ENCODE measurements around the gene RABEP2.
"Not testable (repeated sequence)": the region's sequence is repeated elsewhere in the genome, so short reads cannot be mapped to it uniquely, and the experiment has no call there.

RABEP2 gene

GRCh38 chr16:28897826-28898225 is 27.2 kb downstream of the RABEP2 start:
- no peak overlapping the region for H3K27ac ChIP-seq
- TF ChIP-seq CTCF (IDR thresholded peaks at IDR 0.05), result no peak
- no peak for TF ChIP-seq ZFX (IDR thresholded peaks at IDR 0.05; ENCODE audit: borderline replicate concordance)

- no peak overlapping the region for H3K27ac ChIP-seq
- TF ChIP-seq CTCF (IDR thresholded peaks at IDR 0.05) (no peak), ZFX (IDR thresholded peaks at IDR 0.05; ENCODE audit: borderline replicate concordance) (no peak)
These were observed 29.4 kb downstream of the RABEP2 start for GRCh38 chr16:28895609-28896008.

DNA sequence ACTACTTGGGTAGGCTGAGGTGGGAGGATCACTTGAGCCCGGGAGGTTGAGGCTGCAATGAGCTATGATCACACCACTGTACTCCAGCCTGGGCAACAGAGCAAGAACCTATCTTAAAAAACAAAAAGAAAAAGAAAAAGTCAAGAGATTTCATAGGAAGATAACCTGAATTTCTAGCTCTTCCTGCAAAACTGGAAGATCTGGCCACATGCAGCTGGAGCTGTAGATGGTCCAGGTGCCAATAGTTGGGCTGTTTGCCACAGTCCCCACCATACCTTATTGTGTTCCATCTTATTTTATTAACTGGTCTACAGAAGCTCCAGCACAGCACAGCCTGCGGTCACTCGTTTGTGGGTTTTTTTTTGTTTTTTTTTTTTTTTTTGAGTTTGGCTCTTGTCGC is 31.7 kb downstream of the RABEP2 start:
- no peak overlapping the region for H3K27ac ChIP-seq
- TF ChIP-seq CTCF (IDR thresholded peaks at IDR 0.05), result no peak
- TF ChIP-seq ZFX (IDR thresholded peaks at IDR 0.05; ENCODE audit: borderline replicate concordance), result no peak

DNA sequence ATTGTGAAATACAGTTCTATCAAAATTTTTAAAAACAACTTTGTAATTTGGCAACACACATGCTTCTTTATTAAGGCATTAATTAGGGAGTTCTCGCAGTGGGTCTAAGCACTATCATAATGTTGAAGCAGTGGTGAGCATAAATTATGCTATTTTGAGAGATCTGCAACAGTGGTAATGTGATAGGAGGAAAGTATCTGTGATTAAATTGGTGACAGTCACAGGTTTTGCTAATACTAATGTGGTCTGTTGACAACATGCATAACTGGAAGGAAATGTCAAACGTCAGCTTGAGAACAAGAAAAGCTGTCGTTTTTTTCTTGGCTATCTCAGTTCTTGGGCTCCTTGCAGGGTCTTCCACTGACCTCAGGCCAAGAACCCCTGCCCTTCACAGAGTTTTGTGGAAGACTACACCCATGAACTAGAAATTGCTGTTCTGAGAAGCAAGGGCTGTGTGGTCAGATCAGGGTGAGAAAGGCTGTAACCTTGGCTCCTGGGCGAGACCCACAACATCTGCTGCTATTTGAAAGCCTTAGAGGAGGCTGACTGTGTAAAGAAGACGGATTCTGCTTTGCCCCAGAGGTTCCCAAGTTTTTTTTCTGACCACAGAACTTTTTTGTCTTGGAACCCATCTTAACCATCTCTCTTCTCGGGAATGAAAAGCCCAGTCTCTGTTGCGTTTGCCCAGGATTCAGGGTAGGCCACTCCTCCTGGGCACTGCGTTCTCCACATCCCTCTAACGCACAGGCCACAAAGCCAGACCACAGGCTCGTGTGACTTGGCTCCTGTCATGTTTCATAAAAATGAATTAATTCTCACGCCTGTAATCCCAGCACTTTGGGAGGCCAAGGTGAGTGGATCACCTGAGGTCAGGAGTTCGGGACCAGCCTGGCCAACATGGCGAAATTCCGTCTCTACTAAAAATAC is 32.8 kb downstream of the RABEP2 start:
- TF ChIP-seq CTCF (IDR thresholded peaks at IDR 0.05) (no peak), ZFX (IDR thresholded peaks at IDR 0.05; ENCODE audit: borderline replicate concordance) (no peak)
- H3K27ac ChIP-seq, result no peak overlapping the region

GRCh38 chr16:28890355-28890754 is 34.7 kb downstream of the RABEP2 start:
- not testable (repeated sequence) for H3K27ac ChIP-seq

DNA sequence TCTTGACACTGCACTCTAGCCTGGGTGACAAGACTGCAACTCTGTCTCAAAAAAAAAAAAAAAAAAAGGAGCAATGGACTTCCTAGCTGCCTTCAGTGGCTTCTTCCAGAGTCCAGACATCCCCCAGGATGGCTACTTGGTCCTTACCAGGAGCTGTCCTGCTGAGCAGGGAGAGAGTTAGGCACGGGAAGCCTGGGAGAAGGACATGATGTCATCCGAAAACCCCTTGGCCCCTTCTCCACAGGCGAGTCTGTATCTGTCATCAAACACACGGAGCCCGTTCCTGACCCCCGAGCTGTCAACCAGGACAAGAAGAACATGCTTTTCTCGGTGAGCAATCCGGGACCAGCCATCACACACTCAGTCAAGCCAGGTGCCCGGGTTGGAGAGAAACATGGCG is 38.1 kb downstream of the RABEP2 start:
- no peak overlapping the region for H3K27ac ChIP-seq
- no peak for TF ChIP-seq ZFX (IDR thresholded peaks at IDR 0.05; ENCODE audit: borderline replicate concordance)
- TF ChIP-seq CTCF (IDR thresholded peaks at IDR 0.05), result no peak

GRCh38 chr16:28884045-28884444 is 41.0 kb downstream of the RABEP2 start:
- H3K27ac ChIP-seq, result no peak overlapping the region
- TF ChIP-seq ZFX (IDR thresholded peaks at IDR 0.05; ENCODE audit: borderline replicate concordance) (no peak), CTCF (IDR thresholded peaks at IDR 0.05) (no peak)
